HepG2 (cell line): ENCODE data around the gene NEDD4L. TPM values are rescaled to one million over a fixed set of nuclear protein-coding genes. Genes with fewer than 3 reads are reported as not detected.

Source experiments
- ATM ChIP-seq: fragments of 450-650 bp; IDR thresholded peaks from 2 replicates; pipeline ENCODE4 v1.7.1; 2017; ENCODE audit warnings: mild to moderate bottlenecking, borderline replicate concordance
- ATRX ChIP-seq: sonication (generic); formaldehyde crosslinking; IDR thresholded peaks from 2 replicates; pipeline ENCODE4 v1.4.0; 2020; ENCODE audit warnings: missing genetic modification reagents, borderline replicate concordance
- BCL6 ChIP-seq: IDR thresholded peaks from 2 replicates; pipeline ENCODE4 v1.6.1; 2016; ENCODE audit warnings: missing genetic modification reagents, missing compliant biosample characterization
- FOSL2 ChIP-seq: sonication (generic); formaldehyde crosslinking; IDR thresholded peaks from 2 replicates; pipeline ENCODE4 v1.4.0; 2020; ENCODE audit warnings: missing genetic modification reagents
- GTF2F1 ChIP-seq: fragments of 150-350 bp; IDR thresholded peaks from 2 replicates; pipeline ENCODE4 v1.6.1; 2014; ENCODE audit warnings: low read length
- HNRNPLL ChIP-seq: fragments of 200-400 bp; formaldehyde crosslinking; IDR thresholded peaks from 2 replicates; pipeline ENCODE4 v1.6.1; 2017; ENCODE audit warnings: mild to moderate bottlenecking, low read depth, low read length; ENCODE audit not compliant: poor library complexity, severe bottlenecking
- HOMEZ ChIP-seq: IDR thresholded peaks from 2 replicates; pipeline ENCODE4 v1.6.1; 2016; ENCODE audit warnings: low read depth
- HOXA9 ChIP-seq: sonication (generic); formaldehyde crosslinking; IDR thresholded peaks from 2 replicates; pipeline ENCODE4 v1.8.1; 2022; ENCODE audit warnings: missing genetic modification reagents, mild to moderate bottlenecking, moderate library complexity, borderline replicate concordance
- ISX ChIP-seq: sonication (generic); formaldehyde crosslinking; conservative IDR thresholded peaks from 2 replicates; pipeline ENCODE4 v1.5.0; 2020; ENCODE audit warnings: missing genetic modification reagents
- KAT7 ChIP-seq: IDR thresholded peaks from 2 replicates; pipeline ENCODE4 v1.6.1; 2018; ENCODE audit warnings: borderline replicate concordance, missing compliant biosample characterization
- KDM1A ChIP-seq: IDR thresholded peaks from 2 replicates; pipeline ENCODE4 v1.6.1; 2016; ENCODE audit warnings: missing compliant biosample characterization
- MAZ ChIP-seq, 2 experiments: sonication (generic) in 1 of 2; formaldehyde crosslinking in 1 of 2; IDR thresholded peaks; 2 replicates each; pipeline versions ENCODE4 v1.5.0 to v1.6.1; 2012 to 2020; ENCODE audit warnings: low read depth in 2 of 2, mild to moderate bottlenecking in 2 of 2, borderline replicate concordance in 1 of 2, improper control_type of control experiment in 1 of 2, low read length in 1 of 2, missing genetic modification reagents in 1 of 2, moderate library complexity in 1 of 2
- NAIF1 ChIP-seq: sonication (generic); formaldehyde crosslinking; IDR thresholded peaks from 2 replicates; pipeline ENCODE4 v1.5.0; 2020; ENCODE audit warnings: mild to moderate bottlenecking, missing genetic modification reagents, borderline replicate concordance
- PITX1 ChIP-seq: sonication (generic); formaldehyde crosslinking; IDR thresholded peaks from 2 replicates; pipeline ENCODE4 v1.5.1; 2020; ENCODE audit warnings: mild to moderate bottlenecking, missing genetic modification reagents
- POLR2A ChIP-seq, 2 experiments: IDR thresholded peaks; 2 replicates each; pipeline ENCODE4 v1.6.1; 2011; ENCODE audit warnings: low read depth in 2 of 2, low read length in 2 of 2, mild to moderate bottlenecking in 1 of 2, moderate library complexity in 1 of 2; ENCODE audit not compliant: insufficient read depth in 1 of 2
- POLR2AphosphoS5 ChIP-seq: IDR thresholded peaks from 2 replicates; pipeline ENCODE4 v1.6.1; 2012; ENCODE audit warnings: low read depth, low read length
- RFX1 ChIP-seq: fragments of 450-650 bp; IDR thresholded peaks from 2 replicates; pipeline ENCODE4 v1.6.1; 2017
- RFX3 ChIP-seq: IDR thresholded peaks from 2 replicates; pipeline ENCODE4 v1.6.1; 2016; ENCODE audit warnings: missing biosample characterization, missing genetic modification reagents
- RFX5 ChIP-seq: IDR thresholded peaks from 2 replicates; pipeline ENCODE4 v1.6.1; 2011; ENCODE audit warnings: low read depth, low read length, improper control_type of control experiment
- SMYD3 ChIP-seq: sonication (generic); formaldehyde crosslinking; IDR thresholded peaks from 2 replicates; pipeline ENCODE4 v1.8.1; 2023; ENCODE audit warnings: mild to moderate bottlenecking, missing genetic modification reagents
- SRY ChIP-seq: sonication (generic); formaldehyde crosslinking; IDR thresholded peaks from 2 replicates; pipeline ENCODE4 v1.8.0; 2022; ENCODE audit warnings: mild to moderate bottlenecking, missing genetic modification reagents
- ZNF589 ChIP-seq: sonication (generic); formaldehyde crosslinking; conservative IDR thresholded peaks from 2 replicates; pipeline ENCODE4 v1.8.0; 2022; ENCODE audit warnings: mild to moderate bottlenecking, moderate library complexity, missing genetic modification reagents
- polyA plus RNA-seq, 8 experiments: library from polyadenylated mRNA; depleted of rRNA in 3 of 8; stranded (reverse) in 7 of 8; unstranded in 1 of 8; fragments of >200 nt; fragmentation: Illumina TruSeq in 4 of 8; extraction: Trizol in 4 of 8; gene quantifications; 2 replicates each; pipeline versions ENCODE4 v1.2.1 to v1.2.3, GENCODE V29; 2011 to 2016; ENCODE audit warnings: low read depth in 4 of 8, missing spikeins in 1 of 8, mixed read lengths in 1 of 8; ENCODE audit not compliant: insufficient read depth in 1 of 8
- total RNA-seq, 5 experiments: library from RNA; depleted of rRNA; stranded (reverse); fragments of >200 nt; fragmentation: Illumina TruSeq; extraction: Trizol; gene quantifications; 2 replicates each; pipeline ENCODE4 v1.2.3, GENCODE V29; 2016; ENCODE audit warnings: low read depth in 1 of 5
- TF ChIP-seq, protein P1 (sequence below): sonication (generic); formaldehyde crosslinking; IDR thresholded peaks from 2 replicates; pipeline ENCODE4 v1.4.0; 2020; ENCODE audit warnings: missing genetic modification reagents
- TF ChIP-seq, protein P2 (sequence below): sonication (generic); formaldehyde crosslinking; IDR thresholded peaks from 2 replicates; pipeline ENCODE4 v1.5.1; 2020; ENCODE audit warnings: missing genetic modification reagents, mild to moderate bottlenecking, borderline replicate concordance

NEDD4L gene
- total and polyA plus RNA-seq, 2 of the 13 experiments (the other 11 are each of a cell fraction or from before 2014, with no cell fraction given), result 168 to 390 TPM

- TF ChIP-seq ZNF589 (CRISPR knock-in tag), result no peak
- TF ChIP-seq RFX3 (CRISPR knock-in tag), result no peak
- TF ChIP-seq HOMEZ (CRISPR knock-in tag), result no peak
- TF ChIP-seq SRY (CRISPR knock-in tag), result peak; percentile 28; the same call in 1 of the 2 replicates
- TF ChIP-seq RFX5, result no peak
- TF ChIP-seq NAIF1, result 0 out of 2 replicates have a peak, but pooled peaks have one; percentile 13
- peak; percentile 19; the same call in 1 of the 2 replicates for TF ChIP-seq KAT7 (CRISPR knock-in tag)
- TF ChIP-seq, protein P1, sequence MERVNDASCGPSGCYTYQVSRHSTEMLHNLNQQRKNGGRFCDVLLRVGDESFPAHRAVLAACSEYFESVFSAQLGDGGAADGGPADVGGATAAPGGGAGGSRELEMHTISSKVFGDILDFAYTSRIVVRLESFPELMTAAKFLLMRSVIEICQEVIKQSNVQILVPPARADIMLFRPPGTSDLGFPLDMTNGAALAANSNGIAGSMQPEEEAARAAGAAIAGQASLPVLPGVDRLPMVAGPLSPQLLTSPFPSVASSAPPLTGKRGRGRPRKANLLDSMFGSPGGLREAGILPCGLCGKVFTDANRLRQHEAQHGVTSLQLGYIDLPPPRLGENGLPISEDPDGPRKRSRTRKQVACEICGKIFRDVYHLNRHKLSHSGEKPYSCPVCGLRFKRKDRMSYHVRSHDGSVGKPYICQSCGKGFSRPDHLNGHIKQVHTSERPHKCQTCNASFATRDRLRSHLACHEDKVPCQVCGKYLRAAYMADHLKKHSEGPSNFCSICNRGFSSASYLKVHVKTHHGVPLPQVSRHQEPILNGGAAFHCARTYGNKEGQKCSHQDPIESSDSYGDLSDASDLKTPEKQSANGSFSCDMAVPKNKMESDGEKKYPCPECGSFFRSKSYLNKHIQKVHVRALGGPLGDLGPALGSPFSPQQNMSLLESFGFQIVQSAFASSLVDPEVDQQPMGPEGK (CRISPR knock-in tag), result peak; percentile 10; the same call in 1 of the 2 replicates
- TF ChIP-seq PITX1, result peak; percentile 17; the same call in 1 of the 2 replicates
- peak; percentile 61; the same call in 1 of the 2 replicates for TF ChIP-seq ISX (CRISPR knock-in tag)
- TF ChIP-seq BCL6 (CRISPR knock-in tag), result no peak
- TF ChIP-seq MAZ (IDR thresholded peaks at IDR 0.05; ENCODE audit: borderline replicate concordance, low read depth, low read length), result no peak
- TF ChIP-seq MAZ (CRISPR knock-in tag; IDR thresholded peaks at IDR 0.05; ENCODE audit: low read depth), result 0 out of 2 replicates have a peak, but pooled peaks have one; percentile 38
- no peak for TF ChIP-seq GTF2F1
- TF ChIP-seq POLR2A (IDR thresholded peaks at IDR 0.05; ENCODE audit: insufficient read depth in 1 of 2, low read depth in 2 of 2, low read length in 2 of 2), result peak in 1 of 2 experiments; percentile 47; a peak in 3 of 4 replicates
- no peak for TF ChIP-seq RFX1
- no peak for TF ChIP-seq ATM
- no peak for TF ChIP-seq KDM1A (CRISPR knock-in tag)
- TF ChIP-seq, protein P2, sequence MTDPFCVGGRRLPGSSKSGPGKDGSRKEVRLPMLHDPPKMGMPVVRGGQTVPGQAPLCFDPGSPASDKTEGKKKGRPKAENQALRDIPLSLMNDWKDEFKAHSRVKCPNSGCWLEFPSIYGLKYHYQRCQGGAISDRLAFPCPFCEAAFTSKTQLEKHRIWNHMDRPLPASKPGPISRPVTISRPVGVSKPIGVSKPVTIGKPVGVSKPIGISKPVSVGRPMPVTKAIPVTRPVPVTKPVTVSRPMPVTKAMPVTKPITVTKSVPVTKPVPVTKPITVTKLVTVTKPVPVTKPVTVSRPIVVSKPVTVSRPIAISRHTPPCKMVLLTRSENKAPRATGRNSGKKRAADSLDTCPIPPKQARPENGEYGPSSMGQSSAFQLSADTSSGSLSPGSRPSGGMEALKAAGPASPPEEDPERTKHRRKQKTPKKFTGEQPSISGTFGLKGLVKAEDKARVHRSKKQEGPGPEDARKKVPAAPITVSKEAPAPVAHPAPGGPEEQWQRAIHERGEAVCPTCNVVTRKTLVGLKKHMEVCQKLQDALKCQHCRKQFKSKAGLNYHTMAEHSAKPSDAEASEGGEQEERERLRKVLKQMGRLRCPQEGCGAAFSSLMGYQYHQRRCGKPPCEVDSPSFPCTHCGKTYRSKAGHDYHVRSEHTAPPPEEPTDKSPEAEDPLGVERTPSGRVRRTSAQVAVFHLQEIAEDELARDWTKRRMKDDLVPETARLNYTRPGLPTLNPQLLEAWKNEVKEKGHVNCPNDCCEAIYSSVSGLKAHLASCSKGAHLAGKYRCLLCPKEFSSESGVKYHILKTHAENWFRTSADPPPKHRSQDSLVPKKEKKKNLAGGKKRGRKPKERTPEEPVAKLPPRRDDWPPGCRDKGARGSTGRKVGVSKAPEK, result 0 out of 2 replicates have a peak, but pooled peaks have one; percentile 14
- TF ChIP-seq HOXA9 (CRISPR knock-in tag), result no peak
- TF ChIP-seq SMYD3, result no peak
- TF ChIP-seq HNRNPLL, result peak; percentile 31
- no peak for TF ChIP-seq ATRX (CRISPR knock-in tag)
- 0 out of 2 replicates have a peak, but pooled peaks have one; percentile 21 for TF ChIP-seq FOSL2 (CRISPR knock-in tag)
- TF ChIP-seq POLR2AphosphoS5, result peak; percentile 39; the same call in 1 of the 2 replicates
Observed at GRCh38 chr18:58045242-58046092, 1.4 kb downstream of the NEDD4L start (continued).
